HG03135 (cell line): ENCODE data around the gene ATF7.

Experiments
- ATAC-seq: cut with Tn5 transposase; IDR thresholded peaks from one replicate; pipeline ENCODE4 v1.9.1; 2021; ENCODE audit warnings: mild to moderate bottlenecking, moderate library complexity; ENCODE audit not compliant: unreplicated experiment

ATF7 gene

GRCh38 chr12:53504004-53504920, 121.9 kb downstream of the ATF7 start:
- no peak for ATAC-seq

DNA sequence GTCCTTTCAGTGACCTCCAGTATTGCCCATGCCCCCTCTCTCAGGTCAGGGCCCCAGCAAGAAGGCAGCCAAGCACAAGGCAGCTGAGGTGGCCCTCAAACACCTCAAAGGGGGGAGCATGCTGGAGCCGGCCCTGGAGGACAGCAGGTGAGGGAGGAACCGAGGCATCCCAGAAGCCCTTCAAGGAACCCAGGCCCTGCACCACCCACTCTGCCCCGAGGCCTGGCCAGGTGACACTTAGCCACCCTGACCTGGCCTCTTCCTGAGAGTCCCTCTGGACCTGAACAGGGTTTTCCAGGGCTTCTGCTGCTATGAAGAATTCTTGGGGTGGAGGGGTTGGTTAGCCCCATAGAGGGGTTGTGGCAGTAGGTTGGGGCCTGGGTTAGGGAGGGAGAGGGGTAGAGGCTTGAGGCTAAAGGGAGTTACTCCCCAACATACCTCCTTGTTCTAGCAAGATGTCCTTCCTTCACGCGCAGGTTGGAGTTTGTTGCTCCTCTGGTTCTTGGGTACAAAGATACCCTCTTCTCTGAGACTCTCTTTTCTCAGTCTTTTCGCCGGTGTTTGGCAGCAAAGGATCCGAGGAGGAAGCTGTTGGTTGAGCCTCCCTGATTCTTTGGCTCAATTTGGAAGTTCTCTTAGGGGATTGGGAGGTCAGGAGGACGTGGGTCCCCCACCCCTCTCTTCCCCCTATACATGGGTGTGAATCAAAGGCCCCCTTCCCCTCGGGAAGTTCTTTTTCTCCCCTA, 123.0 kb downstream of the ATF7 start:
- no peak for ATAC-seq

DNA sequence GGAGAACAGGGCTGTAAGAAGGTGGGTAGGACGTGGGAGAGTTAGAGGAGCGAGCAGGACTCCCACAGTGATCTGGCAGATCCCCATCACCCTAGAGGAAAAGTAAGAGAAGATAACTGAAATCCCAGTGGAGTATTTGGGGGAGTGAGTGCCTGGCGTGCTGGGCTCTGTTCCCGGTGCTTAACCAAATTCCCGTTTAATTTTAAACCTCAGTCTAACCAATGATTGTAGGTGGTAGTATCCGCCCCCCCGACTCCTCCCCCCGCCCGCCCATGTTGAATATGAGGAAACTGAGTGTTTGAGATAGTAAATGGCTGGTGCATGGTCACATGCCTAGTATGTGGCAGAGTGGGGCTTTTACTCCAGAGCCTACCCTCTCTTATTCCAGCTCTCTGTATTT, 123.9 kb downstream of the ATF7 start:
- no peak for ATAC-seq

DNA sequence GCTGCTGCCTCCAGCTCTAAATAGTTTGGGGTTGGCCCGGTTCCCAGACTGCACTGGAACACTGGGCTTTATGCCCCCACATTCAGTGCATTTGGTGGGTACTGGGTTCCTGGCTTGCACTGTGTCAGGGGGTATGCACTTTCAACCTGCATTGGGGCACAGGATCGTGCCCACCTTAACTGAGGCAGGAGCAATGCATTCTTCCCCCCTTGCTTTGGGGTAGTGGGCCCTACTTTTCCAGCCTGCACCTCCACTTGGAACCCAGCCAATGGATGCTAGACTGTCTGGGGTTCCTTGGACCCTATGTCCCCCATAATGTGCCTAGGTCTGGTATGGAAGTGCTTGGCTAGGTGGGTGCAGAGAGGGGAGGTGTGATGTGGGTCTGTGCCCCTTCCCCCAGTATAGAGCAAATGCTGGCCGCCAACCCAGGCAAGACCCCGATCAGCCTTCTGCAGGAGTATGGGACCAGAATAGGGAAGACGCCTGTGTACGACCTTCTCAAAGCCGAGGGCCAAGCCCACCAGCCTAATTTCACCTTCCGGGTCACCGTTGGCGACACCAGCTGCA, 124.5 kb downstream of the ATF7 start:
- no peak for ATAC-seq

DNA sequence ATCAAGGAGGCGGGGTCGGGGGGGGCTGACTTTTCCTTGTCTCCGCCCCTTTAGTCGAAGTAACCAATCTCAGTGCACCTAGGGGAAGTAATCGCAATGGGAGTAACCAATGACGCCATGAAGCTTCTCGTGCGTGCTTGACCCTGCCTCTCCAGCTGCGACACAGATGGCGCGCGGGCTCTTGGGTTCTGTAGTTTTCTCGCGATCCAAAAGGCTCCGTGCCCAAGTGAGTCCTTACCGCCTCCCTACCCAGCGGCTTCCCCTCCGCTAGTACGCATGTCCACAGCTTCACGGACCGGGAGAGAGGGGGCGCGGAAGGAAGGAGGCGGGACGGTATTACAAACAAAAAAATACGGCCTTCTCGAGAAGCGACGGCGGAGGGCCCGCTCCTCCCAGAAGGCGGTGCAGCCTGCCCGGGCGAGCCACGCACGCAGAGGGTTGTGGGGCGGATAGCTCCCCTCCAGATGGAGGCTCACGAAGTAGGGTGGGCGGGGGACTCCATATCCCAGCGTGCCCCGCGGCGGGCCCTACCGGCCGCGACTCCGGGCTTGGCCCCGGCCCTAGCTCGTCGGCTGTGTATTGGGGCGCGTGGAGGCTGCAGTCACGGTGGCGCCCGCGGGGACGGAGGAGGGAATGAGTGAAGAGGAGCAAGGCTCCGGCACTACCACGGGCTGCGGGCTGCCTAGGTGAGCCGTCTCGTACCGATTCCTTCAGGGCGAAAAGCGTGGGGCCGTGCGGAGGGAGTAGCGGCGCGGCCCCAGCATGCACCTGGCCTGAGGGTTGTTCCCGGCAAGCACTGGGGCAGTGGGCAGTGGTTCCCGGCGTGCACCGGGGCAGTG, 125.2 kb downstream of the ATF7 start, which contains the start of gene TARBP2:
Gene TARBP2, plus strand, starts transcription at position 508 of the 839 bp plus-strand sequence. Its CDS starts 126 bp downstream, at position 634.
- ATAC-seq, result peak; percentile 79

GRCh38 chr12:53500142-53500775, 125.9 kb downstream of the ATF7 start:
- no peak for ATAC-seq

- ATAC-seq, result no peak
Observed at GRCh38 chr12:53499266-53500141, 126.7 kb downstream of the ATF7 start, which contains the start of gene MAP3K12. Gene MAP3K12, minus strand, starts transcription at chr12:53499458. Its CDS starts 12,067 bp downstream, at chr12:53487391.

DNA sequence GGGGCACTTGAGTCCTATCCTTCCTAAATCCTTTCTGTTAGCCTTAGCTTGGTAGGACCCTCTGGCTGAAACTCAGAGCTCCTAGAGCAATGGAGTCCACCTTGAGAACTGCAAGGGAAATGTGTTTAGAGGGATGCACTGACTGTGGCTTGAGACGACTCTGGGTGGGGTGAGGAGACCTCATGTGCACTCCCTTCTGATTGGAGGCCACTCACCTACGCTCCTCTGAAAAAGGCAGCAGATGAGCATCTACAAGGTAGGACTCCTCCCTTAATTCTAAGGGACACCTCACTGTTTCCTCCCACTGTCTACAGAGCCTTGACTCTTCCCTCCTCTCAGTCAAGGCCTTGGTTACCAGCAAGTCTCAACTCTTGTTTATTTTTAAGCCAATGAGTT, 127.9 kb downstream of the ATF7 start:
- no peak for ATAC-seq

DNA sequence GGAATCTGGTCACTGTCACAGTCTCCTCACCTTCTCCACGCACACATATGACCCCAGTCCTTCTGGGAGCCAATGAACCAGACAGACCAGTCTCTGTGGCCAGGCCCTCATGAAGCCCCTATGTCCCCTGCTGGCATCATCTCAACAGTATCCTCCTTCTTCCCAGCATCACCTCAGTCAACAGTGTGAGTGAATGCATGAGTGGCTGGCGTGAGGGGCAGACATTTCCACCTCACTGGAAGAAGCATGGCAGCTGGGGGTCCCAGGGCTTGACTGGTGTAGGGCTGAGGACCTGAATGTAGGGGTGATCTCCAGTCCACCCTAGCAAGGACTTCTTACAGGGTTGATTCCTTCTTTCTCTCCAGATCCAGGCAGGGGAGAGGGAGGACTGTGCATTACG, 128.7 kb downstream of the ATF7 start:
- ATAC-seq, result no peak

DNA sequence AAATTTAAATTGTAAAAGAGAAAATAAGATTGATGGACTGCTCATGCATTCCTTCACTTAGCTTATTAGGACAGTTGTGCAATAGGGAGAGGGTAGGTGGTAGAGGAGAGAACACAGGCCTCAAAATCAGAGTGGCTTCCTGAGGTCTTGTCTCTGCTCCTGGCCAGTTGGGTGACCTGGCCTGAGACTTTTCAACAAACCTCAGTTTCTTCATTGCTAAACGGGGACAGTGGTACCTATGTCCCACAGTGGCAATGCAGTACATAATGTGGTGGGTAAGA, 129.5 kb downstream of the ATF7 start:
- ATAC-seq, result no peak

GRCh38 chr12:53495903-53496751, 130.1 kb downstream of the ATF7 start:
- ATAC-seq, result no peak

GRCh38 chr12:53493610-53494391, 132.4 kb downstream of the ATF7 start:
- ATAC-seq, result no peak

GRCh38 chr12:53492830-53493609, 133.2 kb downstream of the ATF7 start:
- ATAC-seq, result peak; percentile 90

DNA sequence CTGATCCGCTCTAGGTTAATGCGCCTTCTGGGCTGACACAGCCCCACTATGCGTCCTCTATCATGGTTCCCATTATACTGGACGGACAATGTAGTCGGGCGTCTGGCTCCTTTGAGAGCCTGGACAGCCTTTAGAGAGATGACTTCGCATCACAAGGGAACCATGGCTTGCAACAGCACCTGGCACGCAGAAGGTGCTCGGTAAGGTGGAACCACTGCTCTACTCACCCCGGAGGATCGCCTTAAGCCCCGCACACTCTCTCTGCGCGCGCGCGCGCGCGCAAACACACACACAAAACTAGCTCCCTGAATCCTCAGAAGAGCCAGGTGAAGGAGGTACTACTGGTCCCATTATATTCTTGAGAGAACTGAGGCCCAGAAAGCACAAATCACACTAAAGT, 134.0 kb downstream of the ATF7 start:
- ATAC-seq, result no peak

GRCh38 chr12:53489242-53489864, 136.8 kb downstream of the ATF7 start:
- no peak for ATAC-seq

DNA sequence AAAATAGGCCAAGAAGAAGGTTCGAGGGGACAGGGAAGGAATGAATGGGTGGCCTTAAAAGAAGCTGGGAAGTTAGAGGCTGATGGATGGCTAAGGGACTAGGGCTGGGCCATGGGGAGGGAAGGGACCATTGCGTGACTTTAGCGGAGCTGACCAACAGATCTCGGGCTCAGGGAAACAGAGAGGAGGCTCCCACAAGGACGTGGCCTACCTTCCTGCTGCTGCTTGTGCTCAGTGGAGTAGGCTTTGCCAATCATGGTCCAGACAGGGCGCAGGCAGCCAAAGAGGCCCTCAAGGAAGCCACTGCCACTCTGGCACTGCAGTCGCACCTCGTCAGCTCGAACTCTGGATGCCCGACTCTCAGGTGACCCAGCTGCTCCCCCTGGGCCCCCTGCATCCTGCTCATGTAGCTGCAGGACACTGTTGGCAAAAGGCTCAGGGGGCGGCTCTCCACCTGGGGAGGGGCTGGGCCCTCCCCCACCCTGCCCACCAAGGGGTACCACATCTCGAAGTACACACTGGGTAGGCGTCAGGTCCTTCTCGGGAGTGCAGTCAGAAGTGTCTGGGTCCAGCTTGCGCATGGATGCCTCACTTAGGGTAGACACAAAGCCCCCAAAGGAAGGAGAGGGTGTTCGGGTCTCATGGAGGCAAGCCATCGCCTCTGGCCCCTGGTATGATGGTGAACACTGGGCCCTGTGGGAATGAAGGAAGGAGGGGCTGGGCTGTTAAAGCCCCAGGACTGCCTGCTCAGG, 139.3 kb downstream of the ATF7 start:
- ATAC-seq, result no peak
